ENCODE results near the gene FBN2.

- TF ChIP-seq CTCF (IDR thresholded peaks at IDR 0.05; ENCODE audit: poor library complexity, severe bottlenecking) (no peak), TAF1 (IDR thresholded peaks at IDR 0.05; ENCODE audit: low read depth) (no peak), MXI1 (conservative IDR thresholded peaks at IDR 0.05; ENCODE audit: poor library complexity, severe bottlenecking) (no peak), REST (IDR thresholded peaks at IDR 0.05; ENCODE audit: borderline replicate concordance) (no peak), POLR2AphosphoS5 (IDR thresholded peaks at IDR 0.05) (no peak), EP300 (conservative IDR thresholded peaks at IDR 0.05; ENCODE audit: poor library complexity, severe bottlenecking) (no peak), EZH2 (IDR thresholded peaks at IDR 0.05; ENCODE audit: borderline replicate concordance, insufficient read depth, low read length, poor library complexity, severe bottlenecking) (no peak), SMC3 (conservative IDR thresholded peaks at IDR 0.05; ENCODE audit: poor library complexity) (no peak), RAD21 (conservative IDR thresholded peaks at IDR 0.05) (no peak)
Measured at GRCh38 chr5:128462330-128462729, 75.7 kb downstream of the FBN2 start.
